GM12874 (cell line): Measurements from ENCODE around the gene MAPK7.

Source experiments
- CTCF ChIP-seq: IDR thresholded peaks from 2 replicates; pipeline ENCODE4 v1.5.1; 2011; ENCODE audit warnings: low read depth, mild to moderate bottlenecking, control low read depth, low read length, moderate library complexity; ENCODE audit not compliant: insufficient read depth

The MAPK7 gene

GRCh38 chr17:19415311-19415710 is 37.0 kb downstream of the MAPK7 start:
- TF ChIP-seq CTCF = no peak

DNA sequence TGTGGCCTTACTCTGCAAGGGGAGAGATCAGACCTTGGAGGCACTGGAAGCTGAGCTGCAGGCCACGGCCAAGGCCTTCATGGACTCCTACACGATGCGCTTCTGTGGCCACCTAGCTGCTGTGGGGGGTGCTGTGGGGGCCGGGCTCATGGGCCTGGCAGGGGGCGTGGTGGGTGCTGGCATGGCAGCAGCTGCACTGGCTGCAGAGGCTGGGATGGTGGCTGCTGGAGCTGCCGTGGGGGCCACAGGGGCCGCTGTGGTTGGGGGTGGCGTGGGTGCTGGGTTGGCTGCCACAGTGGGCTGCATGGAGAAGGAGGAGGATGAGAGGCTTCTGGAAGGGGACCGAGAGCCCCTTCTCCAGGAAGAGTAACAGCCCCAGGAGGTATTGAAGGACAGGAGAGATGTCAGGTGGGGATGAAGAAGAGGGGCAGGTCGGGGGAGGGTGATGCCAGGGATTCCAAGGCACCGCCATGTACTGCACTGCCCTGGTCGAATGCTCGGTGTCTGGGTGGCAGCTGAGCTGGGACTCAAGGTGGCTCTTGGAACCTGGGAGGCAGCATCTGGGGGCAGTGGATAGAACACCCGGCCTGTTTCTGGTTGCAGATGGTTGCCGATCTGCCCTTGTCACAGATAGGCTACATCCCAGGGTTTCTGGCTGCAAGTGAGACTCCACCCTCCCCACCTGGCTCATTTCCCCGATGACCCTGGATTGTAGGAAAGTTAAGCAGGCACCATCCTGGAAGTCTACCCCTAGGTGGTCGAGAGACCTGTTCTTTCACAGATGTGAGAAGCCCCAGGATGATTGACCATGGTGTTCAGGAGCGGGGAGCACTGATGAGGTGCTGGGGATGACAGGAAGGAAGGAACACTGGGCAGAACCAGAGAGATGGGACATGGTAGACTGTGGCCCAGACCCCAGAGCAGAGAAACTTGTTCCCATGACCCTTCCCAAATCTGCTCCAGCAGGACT is 37.8 kb downstream of the MAPK7 start:
- TF ChIP-seq CTCF = no peak

DNA sequence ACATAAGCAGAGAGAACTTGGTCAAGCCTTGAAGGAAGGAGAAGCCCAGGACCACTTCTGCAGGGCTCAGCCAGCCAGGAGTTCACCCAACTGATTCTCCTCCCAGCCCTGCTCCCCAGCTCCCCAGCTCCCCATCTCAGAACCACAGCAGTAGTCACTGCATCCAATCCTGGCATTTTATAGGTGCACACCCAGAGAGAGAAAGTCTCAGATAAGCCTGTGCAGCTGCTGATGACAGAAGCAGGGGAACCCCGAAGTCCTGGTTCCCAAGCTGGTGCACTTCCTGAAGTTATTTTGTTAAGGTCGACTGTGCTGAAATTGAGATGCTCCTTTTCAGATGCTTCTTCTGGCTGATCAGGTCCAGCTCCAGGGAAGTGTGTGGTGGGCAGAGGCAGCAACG is 39.3 kb downstream of the MAPK7 start:
- TF ChIP-seq CTCF = no peak

GRCh38 chr17:19418251-19418992 is 40.1 kb downstream of the MAPK7 start:
- TF ChIP-seq CTCF = no peak

DNA sequence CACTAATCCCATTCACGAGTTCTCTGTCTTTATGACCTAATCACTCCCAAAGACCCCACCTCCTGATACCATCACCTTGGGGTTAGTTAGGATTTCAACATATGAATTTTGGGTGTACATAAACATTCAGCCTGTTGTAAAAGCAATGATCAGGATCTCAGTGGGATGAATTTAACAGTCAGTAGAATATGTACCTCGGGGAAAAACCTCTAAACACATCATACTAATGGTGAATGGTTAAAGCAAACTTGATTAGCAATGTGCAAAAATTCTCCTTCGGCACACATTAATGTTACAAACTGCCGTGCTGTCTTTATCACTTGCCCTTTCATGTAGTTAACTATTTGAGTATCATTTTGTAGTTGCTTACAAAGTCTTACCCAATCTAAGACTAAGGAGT is 42.9 kb downstream of the MAPK7 start:
- TF ChIP-seq CTCF = no peak

- TF ChIP-seq CTCF = no peak
Observed at GRCh38 chr17:19421926-19422325, 43.6 kb downstream of the MAPK7 start.
